Osteocyte (in vitro differentiated cells): ENCODE results near the gene ADGRG6. TPM values are rescaled to one million over a fixed set of nuclear protein-coding genes. Genes with fewer than 3 reads are reported as not detected.

ENCODE experiments used
- DNase-seq: peaks from one replicate; pipeline ENCODE4 v3.0.0; 2021; ENCODE audit warnings: mixed read lengths; ENCODE audit not compliant: unreplicated experiment; ENCODE audit errors: extremely low spot score
- H3K27ac Mint-ChIP-seq: one replicate; pipeline ENCODE4 v1.8.0; 2021; ENCODE audit warnings: mild to moderate bottlenecking, mixed read lengths; ENCODE audit not compliant: unreplicated experiment
- H3K27me3 Mint-ChIP-seq: one replicate; pipeline ENCODE4 v1.8.0; 2021; ENCODE audit warnings: mixed read lengths; ENCODE audit not compliant: unreplicated experiment
- H3K36me3 Mint-ChIP-seq: one replicate; pipeline ENCODE4 v1.8.0; 2021; ENCODE audit warnings: mixed read lengths; ENCODE audit not compliant: unreplicated experiment
- H3K4me1 Mint-ChIP-seq: one replicate; pipeline ENCODE4 v1.8.0; 2021; ENCODE audit warnings: mixed read lengths; ENCODE audit not compliant: unreplicated experiment
- H3K4me3 Mint-ChIP-seq: one replicate; pipeline ENCODE4 v1.8.0; 2021; ENCODE audit warnings: mild to moderate bottlenecking, moderate library complexity, mixed read lengths; ENCODE audit not compliant: unreplicated experiment
- H3K9me3 Mint-ChIP-seq: one replicate; pipeline ENCODE4 v1.8.0; 2021; ENCODE audit warnings: mixed read lengths; ENCODE audit not compliant: unreplicated experiment
- total RNA-seq: library from RNA; stranded (reverse); gene quantifications from 2 replicates; pipeline ENCODE4 v1.2.1, GENCODE V29; 2021
- TF ChIP-seq, protein P1 (sequence below): fragments of 200-600 bp; sonication (generic); IDR thresholded peaks from 2 replicates; pipeline ENCODE4 v1.5.0; 2021; ENCODE audit warnings: antibody characterized with exemption, mild to moderate bottlenecking, moderate library complexity

Gene ADGRG6
- total RNA-seq, 1 donor from 2014 or later: 0.51 TPM

DNA sequence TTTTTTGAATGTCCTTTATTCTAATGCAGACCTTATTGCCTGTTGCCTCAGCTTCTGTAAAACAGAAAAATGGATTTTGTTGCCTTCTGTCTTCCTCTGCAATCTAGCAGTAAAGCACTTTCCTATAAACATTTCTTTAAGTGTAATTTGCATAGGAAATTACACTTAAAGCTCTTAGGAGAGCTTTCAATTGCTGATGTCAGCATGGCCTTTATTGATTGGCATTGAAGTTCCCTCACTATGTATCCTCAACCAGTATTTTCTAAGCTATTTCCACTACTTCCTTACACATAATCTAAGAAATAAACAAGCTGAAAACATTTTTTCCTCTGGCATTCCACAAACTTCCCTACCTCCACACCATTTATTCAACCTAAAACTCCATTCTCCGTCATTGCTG, 22.3 kb downstream of the ADGRG6 start:
- Mint-ChIP-seq H3K27ac (no peak overlapping the region), H3K4me1 (no peaks in the 10 kb centered on the region), H3K9me3 (no peaks in the 10 kb centered on the region), H3K36me3 (no peaks in the 10 kb centered on the region), H3K4me3 (no peak overlapping the region), H3K27me3 (peaks cover 4% of the 10 kb centered on the region)
- no peak for DNase-seq
- TF ChIP-seq, protein P1, sequence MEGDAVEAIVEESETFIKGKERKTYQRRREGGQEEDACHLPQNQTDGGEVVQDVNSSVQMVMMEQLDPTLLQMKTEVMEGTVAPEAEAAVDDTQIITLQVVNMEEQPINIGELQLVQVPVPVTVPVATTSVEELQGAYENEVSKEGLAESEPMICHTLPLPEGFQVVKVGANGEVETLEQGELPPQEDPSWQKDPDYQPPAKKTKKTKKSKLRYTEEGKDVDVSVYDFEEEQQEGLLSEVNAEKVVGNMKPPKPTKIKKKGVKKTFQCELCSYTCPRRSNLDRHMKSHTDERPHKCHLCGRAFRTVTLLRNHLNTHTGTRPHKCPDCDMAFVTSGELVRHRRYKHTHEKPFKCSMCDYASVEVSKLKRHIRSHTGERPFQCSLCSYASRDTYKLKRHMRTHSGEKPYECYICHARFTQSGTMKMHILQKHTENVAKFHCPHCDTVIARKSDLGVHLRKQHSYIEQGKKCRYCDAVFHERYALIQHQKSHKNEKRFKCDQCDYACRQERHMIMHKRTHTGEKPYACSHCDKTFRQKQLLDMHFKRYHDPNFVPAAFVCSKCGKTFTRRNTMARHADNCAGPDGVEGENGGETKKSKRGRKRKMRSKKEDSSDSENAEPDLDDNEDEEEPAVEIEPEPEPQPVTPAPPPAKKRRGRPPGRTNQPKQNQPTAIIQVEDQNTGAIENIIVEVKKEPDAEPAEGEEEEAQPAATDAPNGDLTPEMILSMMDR: no peak

DNA sequence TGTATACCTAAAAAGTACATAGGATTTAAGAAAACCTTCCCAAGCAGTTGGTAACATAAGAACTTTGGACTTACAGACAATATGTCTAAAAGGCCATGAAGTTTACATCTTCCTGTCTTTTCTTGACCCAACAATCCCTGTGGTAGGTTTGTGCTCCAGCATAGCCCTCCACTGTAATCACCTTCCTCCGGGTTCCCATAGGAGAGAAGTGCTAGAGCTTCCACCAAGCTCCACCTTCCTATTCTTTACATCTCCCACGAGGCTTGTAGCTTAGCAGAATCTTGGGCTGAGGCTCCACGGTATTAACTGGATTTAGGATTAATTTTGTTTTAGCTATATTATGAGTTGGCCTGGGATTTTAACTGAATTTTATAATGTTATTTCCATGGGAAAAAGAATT, 23.3 kb downstream of the ADGRG6 start:
- Mint-ChIP-seq H3K27me3 (peaks cover 3% of the 10 kb centered on the region), H3K36me3 (no peaks in the 10 kb centered on the region), H3K4me1 (no peaks in the 10 kb centered on the region), H3K27ac (no peak overlapping the region), H3K9me3 (no peaks in the 10 kb centered on the region), H3K4me3 (no peak overlapping the region)
- DNase-seq: no peak
- TF ChIP-seq, protein P1: no peak

DNA sequence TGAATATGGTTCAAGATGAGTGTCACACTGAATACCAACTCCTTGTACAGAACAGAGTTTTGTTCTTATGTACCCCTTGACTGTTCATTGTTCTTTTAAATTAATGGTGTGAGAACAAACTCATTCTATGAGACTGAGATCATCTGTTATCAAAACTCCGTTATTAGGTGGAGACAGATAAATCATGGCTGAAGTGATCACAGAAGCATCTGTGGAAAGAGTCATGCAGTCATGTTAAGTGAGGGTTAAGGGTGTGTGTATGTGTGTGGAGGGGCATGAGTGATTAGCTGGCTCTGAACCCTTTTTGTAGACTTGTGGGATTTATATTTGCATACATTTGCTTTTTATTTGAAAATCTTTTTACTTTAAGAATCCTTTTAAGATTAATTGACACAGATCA, 24.7 kb downstream of the ADGRG6 start:
- H3K27me3 Mint-ChIP-seq: peaks cover 3% of the 10 kb centered on the region
- no peaks in the 10 kb centered on the region for H3K4me1 Mint-ChIP-seq
- no peak overlapping the region for H3K27ac Mint-ChIP-seq
- no peaks in the 10 kb centered on the region for H3K9me3 Mint-ChIP-seq
- DNase-seq: no peak
- TF ChIP-seq, protein P1: no peak
- no peaks in the 10 kb centered on the region for H3K36me3 Mint-ChIP-seq
- no peak overlapping the region for H3K4me3 Mint-ChIP-seq

DNA sequence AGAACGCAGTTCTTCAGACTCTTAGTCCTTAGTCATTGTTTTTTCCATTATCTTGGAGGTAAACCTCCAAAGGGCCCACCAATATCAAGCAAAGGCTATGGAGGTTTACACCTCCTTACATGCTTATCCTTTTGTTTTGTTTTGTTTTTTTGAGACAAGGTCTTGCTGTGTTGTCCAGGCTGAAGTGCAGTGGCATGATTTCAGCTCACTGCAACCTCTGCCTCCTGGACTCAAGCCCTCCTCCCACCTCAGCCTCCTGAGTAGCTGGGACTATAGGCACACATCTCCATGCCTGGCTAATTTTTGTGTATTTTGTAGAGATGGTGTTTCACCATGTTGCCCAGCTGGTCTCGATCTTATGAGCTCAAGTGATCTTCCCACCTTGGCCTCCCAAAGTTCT, 26.3 kb downstream of the ADGRG6 start:
- Mint-ChIP-seq H3K27me3 (peaks cover 3% of the 10 kb centered on the region), H3K27ac (no peak overlapping the region), H3K36me3 (no peaks in the 10 kb centered on the region), H3K4me1 (no peaks in the 10 kb centered on the region), H3K4me3 (no peak overlapping the region), H3K9me3 (no peaks in the 10 kb centered on the region)
- TF ChIP-seq, protein P1: no peak
- no peak for DNase-seq

DNA sequence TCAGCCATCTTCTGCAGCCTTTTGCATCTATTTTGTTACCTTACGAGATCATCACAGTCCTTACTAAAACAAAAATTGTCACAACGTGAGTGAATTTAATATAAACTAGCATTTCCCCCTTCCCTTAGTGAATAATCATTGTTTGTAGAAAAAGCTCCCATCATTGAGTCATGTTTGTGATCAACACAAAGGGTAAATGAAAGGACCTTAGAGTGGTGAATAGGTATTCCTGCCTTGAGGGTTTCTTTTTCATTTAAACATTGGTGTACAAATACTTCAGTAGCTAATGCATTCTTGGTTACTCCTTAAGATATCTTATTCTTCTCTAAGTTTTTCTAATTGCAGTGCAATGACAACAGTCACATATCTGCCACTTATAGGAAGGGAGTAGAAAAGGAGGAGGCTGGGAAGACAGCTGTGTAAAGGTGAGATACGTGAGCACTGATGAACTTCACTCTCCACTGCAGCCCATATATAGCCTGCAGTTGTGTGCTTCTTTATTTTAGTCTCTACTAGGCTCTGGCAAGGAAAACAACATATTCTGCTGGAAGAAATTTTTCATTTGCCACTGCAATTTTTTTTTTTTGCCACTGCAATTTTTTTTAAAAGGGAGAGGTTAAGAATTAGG, 27.8 kb downstream of the ADGRG6 start:
- Mint-ChIP-seq H3K4me1 (no peaks in the 10 kb centered on the region), H3K27me3 (peaks cover 3% of the 10 kb centered on the region), H3K9me3 (no peaks in the 10 kb centered on the region), H3K36me3 (no peaks in the 10 kb centered on the region), H3K4me3 (no peak overlapping the region), H3K27ac (no peak overlapping the region)
- TF ChIP-seq, protein P1: no peak
- no peak for DNase-seq
